Astrocyte of the cerebellum (primary cell): ENCODE results near the gene CBS.

Source experiments
- DNase-seq: peaks from one replicate; pipeline ENCODE4 v3.0.0-alpha.2; 2011; ENCODE audit warnings: low read depth
- H3K4me3 ChIP-seq: 2 replicates; pipeline ENCODE4 v1.5.1; 2011; ENCODE audit warnings: mild to moderate bottlenecking, low read depth, low read length, moderate library complexity
- CTCF ChIP-seq: IDR thresholded peaks from 2 replicates; pipeline ENCODE4 v1.5.1; 2012; ENCODE audit warnings: low read length, low read depth, moderate library complexity, mild to moderate bottlenecking; ENCODE audit errors: missing control alignments
- in situ Hi-C: cut with HindIII; loops from 2 replicates; pipeline ENCODE4 v1.10.0; 2017; ENCODE audit warnings: low sequenced_read_pairs

The CBS gene

DNA sequence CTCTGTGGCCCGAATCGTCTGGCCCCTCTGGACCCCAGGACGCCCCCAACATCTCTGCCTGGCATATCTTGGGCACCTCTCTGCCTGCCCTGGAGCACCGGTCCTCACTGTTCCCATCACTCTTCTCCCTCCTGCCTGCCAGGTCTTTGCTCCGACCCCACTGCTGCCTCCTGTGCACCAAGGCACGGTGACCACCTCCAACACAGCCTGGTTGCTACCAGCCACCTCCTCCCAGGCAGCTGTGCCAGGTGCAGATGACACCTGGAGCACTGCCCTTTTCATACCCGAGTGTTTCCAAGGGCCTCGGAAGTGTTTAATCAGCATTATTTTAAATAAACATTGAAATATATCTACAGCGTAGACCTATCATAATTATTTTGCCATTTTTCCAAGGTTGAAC, 70.0 kb downstream of the CBS start:
- in situ Hi-C loops = no loop called here
- no peak for TF ChIP-seq CTCF
- no peak for DNase-seq
- no peak overlapping the region for H3K4me3 ChIP-seq

- DNase-seq = peak; percentile 33
- in situ Hi-C loops = no loop called here
These were observed 70.7 kb downstream of the CBS start for GRCh38 chr21:43004926-43005325.

More at GRCh38 chr21:43004926-43005325, 70.7 kb downstream of the CBS start:
- no peak overlapping the region for H3K4me3 ChIP-seq
- no peak for TF ChIP-seq CTCF
